Endothelial cell of umbilical vein (primary cell): ENCODE measurements around the gene ARHGEF17. TPM values are rescaled to one million over a fixed set of nuclear protein-coding genes. Genes with fewer than 3 reads are reported as not detected.

Source experiments
- BruUV-seq: library from RNA; stranded (reverse); fragments of 400-500 nt; replicated peaks from 2 replicates; lab custom pipeline; 2021; lab: Mats Ljungman, UMichigan
- CTCF ChIA-PET: fragments of 300-600, 350-600 bp; sonication (Branson Sonifier 250); formaldehyde crosslinking; loops from one replicate; lab custom pipeline; 2021; ENCODE audit warnings: antibody characterized with exemption, inconsistent platforms; lab: Charles Lee
- POLR2A ChIA-PET: fragments of 300-600, 350-600 bp; sonication (Branson Sonifier 250); formaldehyde crosslinking; loops from one replicate; lab custom pipeline; 2021; ENCODE audit warnings: antibody characterized with exemption, inconsistent platforms; lab: Charles Lee
- DNase-seq: peaks from one replicate; pipeline ENCODE4 v3.0.0-alpha.2; 2011; ENCODE audit warnings: low read depth, low spot score
- FAIRE-seq: peaks from 2 replicates; lab custom pipeline; 2011; peaks lifted over from hg19 to GRCh38; lab: Jason Lieb, UNC
- H2AFZ ChIP-seq: 2 replicates; pipeline ENCODE4 v1.6.0; 2012; ENCODE audit warnings: low read depth, low read length, control low read depth, inconsistent platforms
- H3K27ac ChIP-seq: 2 replicates; pipeline ENCODE4 v1.5.1; 2011; ENCODE audit warnings: low read depth, mild to moderate bottlenecking, control low read depth, low read length, moderate library complexity; ENCODE audit not compliant: insufficient read depth
- H3K27me3 ChIP-seq, 2 experiments: 2 replicates each; pipeline versions ENCODE4 v1.6.0 to v1.6.1; 2011; ENCODE audit warnings: low read length in 2 of 2, mixed read lengths in 1 of 2; ENCODE audit not compliant: control insufficient read depth in 2 of 2, insufficient read depth in 2 of 2
- H3K36me3 ChIP-seq, 2 experiments: 2 replicates in 1 of 2; 3 replicates in 1 of 2; pipeline ENCODE4 v1.5.1; 2011; ENCODE audit warnings: low read length in 2 of 2, mild to moderate bottlenecking in 1 of 2, moderate library complexity in 1 of 2; ENCODE audit not compliant: control insufficient read depth in 2 of 2, insufficient read depth in 2 of 2; ENCODE audit errors: extremely low read depth in 1 of 2
- H3K4me1 ChIP-seq: 3 replicates; pipeline ENCODE4 v1.5.1; 2011; ENCODE audit warnings: mild to moderate bottlenecking, low read length; ENCODE audit not compliant: control insufficient read depth, insufficient read depth; ENCODE audit errors: extremely low read depth
- H3K4me2 ChIP-seq: 2 replicates; pipeline ENCODE4 v1.6.1; 2011; ENCODE audit warnings: low read length, control low read depth, mixed read lengths; ENCODE audit not compliant: insufficient read depth
- H3K4me3 ChIP-seq, 3 experiments: fragments of 200-600 bp in 1 of 3; sonication (generic), shearing (Covaris generic) in 1 of 3; replicated peaks in 1 of 3; 2 replicates each; pipeline ENCODE4 v1.5.1; 2011 to 2016; ENCODE audit warnings: control low read depth in 3 of 3, low read length in 3 of 3, mild to moderate bottlenecking in 2 of 3, inconsistent platforms in 1 of 3, low read depth in 1 of 3, moderate library complexity in 1 of 3; ENCODE audit not compliant: insufficient read depth in 1 of 3
- H3K79me2 ChIP-seq: 2 replicates; pipeline ENCODE4 v1.6.0; 2012; ENCODE audit warnings: low read length, inconsistent platforms; ENCODE audit not compliant: control insufficient read depth, insufficient read depth
- H3K9ac ChIP-seq: replicated peaks from 2 replicates; pipeline ENCODE3; 2011; ENCODE audit warnings: low read length, control low read depth; ENCODE audit not compliant: insufficient read depth; ENCODE audit errors: extremely low read depth
- H3K9me1 ChIP-seq: replicated peaks from 3 replicates; pipeline ENCODE4 v1.6.0; 2011; ENCODE audit warnings: mild to moderate bottlenecking, low read length; ENCODE audit not compliant: control insufficient read depth, insufficient read depth; ENCODE audit errors: extremely low read depth
- H3K9me3 ChIP-seq: replicated peaks from 2 replicates; pipeline ENCODE4 v1.5.1; 2012; ENCODE audit warnings: low read length, inconsistent platforms; ENCODE audit not compliant: control insufficient read depth, insufficient read depth
- H4K20me1 ChIP-seq: replicated peaks from 2 replicates; pipeline ENCODE3; 2011; ENCODE audit warnings: mild to moderate bottlenecking, low read length; ENCODE audit not compliant: control insufficient read depth, insufficient read depth; ENCODE audit errors: extremely low read depth
- EZH2 ChIP-seq: IDR thresholded peaks from 2 replicates; pipeline ENCODE4 v1.6.1; 2012; ENCODE audit warnings: borderline replicate concordance, low read depth, mild to moderate bottlenecking, moderate library complexity, low read length, inconsistent platforms; ENCODE audit not compliant: severe bottlenecking
- FOS ChIP-seq: IDR thresholded peaks from 2 replicates; pipeline ENCODE4 v1.6.1; 2011; ENCODE audit warnings: mild to moderate bottlenecking, low read length, moderate library complexity, borderline replicate concordance; ENCODE audit not compliant: insufficient read depth
- GATA2 ChIP-seq: IDR thresholded peaks from 2 replicates; pipeline ENCODE4 v1.7.0; 2011; ENCODE audit warnings: low read depth, mild to moderate bottlenecking, moderate library complexity, mixed read lengths, low read length; ENCODE audit not compliant: insufficient read length, insufficient read depth
- JUN ChIP-seq: IDR thresholded peaks from 2 replicates; pipeline ENCODE4 v1.6.1; 2011; ENCODE audit warnings: borderline replicate concordance, low read depth; ENCODE audit not compliant: insufficient read length, insufficient read depth
- MYC ChIP-seq: IDR thresholded peaks from one replicate; pipeline ENCODE4 v1.6.1; 2011; ENCODE audit warnings: mild to moderate bottlenecking, low read depth, low read length
- POLR2A ChIP-seq: IDR thresholded peaks from 2 replicates; pipeline ENCODE4 v1.6.1; 2012; ENCODE audit warnings: low read depth, mild to moderate bottlenecking, control low read depth, low read length
- POLR2AphosphoS5 ChIP-seq: IDR thresholded peaks from 2 replicates; pipeline ENCODE4 v1.6.1; 2012; ENCODE audit warnings: low read depth, mild to moderate bottlenecking, control low read depth, low read length, moderate library complexity; ENCODE audit not compliant: insufficient read depth
- dilution Hi-C: fragments of 300-500 bp; cut with MboI; formaldehyde crosslinking; loops from one replicate; pipeline ENCODE4 v1.15.0; 2019; ENCODE audit warnings: low sequenced_read_pairs; ENCODE audit not compliant: extremely low pct_ligation_motif_present
- intact Hi-C: fragments of 100-400 bp; cut with micrococcal nuclease; formaldehyde crosslinking; loops from one replicate; pipeline ENCODE4 v1.10.0; 2022
- polyA plus RNA-seq, 4 experiments: library from polyadenylated mRNA; depleted of rRNA in 3 of 4; stranded (reverse) in 3 of 4; unstranded in 1 of 4; fragments of >200 nt; gene quantifications; 2 replicates each; pipeline versions ENCODE4 v1.2.1 to v1.2.3, GENCODE V29; 2011 to 2012; ENCODE audit warnings: missing spikeins in 1 of 4
- total RNA-seq: library from RNA; stranded (reverse); gene quantifications from 2 replicates; pipeline ENCODE4 v1.2.3, GENCODE V29; 2021
- TF ChIP-seq, protein P1 (sequence below): IDR thresholded peaks from 2 replicates; pipeline ENCODE4 v1.6.1; 2011; ENCODE audit not compliant: insufficient read depth, insufficient read length
- TF ChIP-seq, protein P2 (sequence below), 2 donors: IDR thresholded peaks; 1 replicate in 1 of 2; 2 replicates in 1 of 2; pipeline ENCODE4 v1.5.1; 2011; ENCODE audit warnings: low read length in 2 of 2, mild to moderate bottlenecking in 2 of 2, moderate library complexity in 2 of 2, control low read depth in 1 of 2, inconsistent platforms in 1 of 2, low read depth in 1 of 2; ENCODE audit not compliant: insufficient read depth in 1 of 2; ENCODE audit errors: extremely low read depth in 1 of 2

Gene ARHGEF17
- total and polyA plus RNA-seq, 2 donors (not counting 3 experiments of a cell fraction or from before 2014, with no cell fraction given): 74.9 to 89.9 TPM

DNA sequence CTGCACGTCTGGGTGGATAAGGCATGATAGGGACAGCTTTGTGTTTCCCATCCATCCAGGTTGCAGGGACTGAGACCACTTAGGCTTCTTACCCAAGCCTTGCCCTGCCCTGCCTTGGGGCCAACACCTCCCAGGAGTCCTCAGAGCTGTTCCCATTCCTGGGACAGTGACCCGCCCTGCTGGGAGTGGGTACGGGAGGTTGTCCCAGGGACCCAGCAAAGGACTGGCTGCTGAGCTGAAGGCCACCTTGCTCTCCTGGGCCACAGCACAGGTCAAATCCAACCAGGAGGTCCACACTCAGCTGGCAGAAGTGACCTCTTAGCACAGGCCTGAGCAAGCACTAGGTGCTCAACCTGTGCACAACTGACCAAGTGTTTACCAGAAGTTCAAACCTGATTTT, 16.9 kb upstream of the ARHGEF17 start:
- CTCF ChIA-PET: interaction anchor here (1.1 to 7.5 kb wide), 10 partner anchors 10 to 607 kb away, joined by 4 to 110 read pairs (median 9); no protein-coding TSS in a partner anchor
- no peak overlapping the region for H2AFZ ChIP-seq
- H3K4me2 ChIP-seq: no peak overlapping the region
- no peaks in the 10 kb centered on the region for H3K9me3 ChIP-seq
- TF ChIP-seq FOS (no peak), EZH2 (no peak), GATA2 (no peak), MYC (no peak), POLR2A (no peak), POLR2AphosphoS5 (no peak), JUN (no peak)
- TF ChIP-seq, protein P1, sequence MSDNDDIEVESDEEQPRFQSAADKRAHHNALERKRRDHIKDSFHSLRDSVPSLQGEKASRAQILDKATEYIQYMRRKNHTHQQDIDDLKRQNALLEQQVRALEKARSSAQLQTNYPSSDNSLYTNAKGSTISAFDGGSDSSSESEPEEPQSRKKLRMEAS: no peak
- TF ChIP-seq, protein P2, sequence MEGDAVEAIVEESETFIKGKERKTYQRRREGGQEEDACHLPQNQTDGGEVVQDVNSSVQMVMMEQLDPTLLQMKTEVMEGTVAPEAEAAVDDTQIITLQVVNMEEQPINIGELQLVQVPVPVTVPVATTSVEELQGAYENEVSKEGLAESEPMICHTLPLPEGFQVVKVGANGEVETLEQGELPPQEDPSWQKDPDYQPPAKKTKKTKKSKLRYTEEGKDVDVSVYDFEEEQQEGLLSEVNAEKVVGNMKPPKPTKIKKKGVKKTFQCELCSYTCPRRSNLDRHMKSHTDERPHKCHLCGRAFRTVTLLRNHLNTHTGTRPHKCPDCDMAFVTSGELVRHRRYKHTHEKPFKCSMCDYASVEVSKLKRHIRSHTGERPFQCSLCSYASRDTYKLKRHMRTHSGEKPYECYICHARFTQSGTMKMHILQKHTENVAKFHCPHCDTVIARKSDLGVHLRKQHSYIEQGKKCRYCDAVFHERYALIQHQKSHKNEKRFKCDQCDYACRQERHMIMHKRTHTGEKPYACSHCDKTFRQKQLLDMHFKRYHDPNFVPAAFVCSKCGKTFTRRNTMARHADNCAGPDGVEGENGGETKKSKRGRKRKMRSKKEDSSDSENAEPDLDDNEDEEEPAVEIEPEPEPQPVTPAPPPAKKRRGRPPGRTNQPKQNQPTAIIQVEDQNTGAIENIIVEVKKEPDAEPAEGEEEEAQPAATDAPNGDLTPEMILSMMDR (IDR thresholded peaks at IDR 0.05; ENCODE audit: extremely low read depth in 1 of 2, insufficient read depth in 1 of 2, low read depth in 1 of 2, low read length in 2 of 2): no peak
- peaks cover 19% of the 10 kb centered on the region for H3K4me1 ChIP-seq
- H4K20me1 ChIP-seq: no peaks in the 10 kb centered on the region
- no peaks in the 10 kb centered on the region for H3K36me3 ChIP-seq
- DNase-seq (no peak), FAIRE-seq (no peak)
- POLR2A ChIA-PET: no interaction called here
- no peaks in the 10 kb centered on the region for H3K27me3 ChIP-seq
- intact Hi-C loops (no loop called here), dilution Hi-C loops (no loop called here)
- H3K79me2 ChIP-seq: no peaks in the 10 kb centered on the region
- BruUV-seq: no TSS peak
- no peak overlapping the region for H3K4me3 ChIP-seq
- no peak overlapping the region for H3K27ac ChIP-seq
- H3K9ac ChIP-seq: no peak overlapping the region
- no peaks in the 10 kb centered on the region for H3K9me1 ChIP-seq
